Measurements from ENCODE around the gene LRIT3.

The LRIT3 gene

DNA sequence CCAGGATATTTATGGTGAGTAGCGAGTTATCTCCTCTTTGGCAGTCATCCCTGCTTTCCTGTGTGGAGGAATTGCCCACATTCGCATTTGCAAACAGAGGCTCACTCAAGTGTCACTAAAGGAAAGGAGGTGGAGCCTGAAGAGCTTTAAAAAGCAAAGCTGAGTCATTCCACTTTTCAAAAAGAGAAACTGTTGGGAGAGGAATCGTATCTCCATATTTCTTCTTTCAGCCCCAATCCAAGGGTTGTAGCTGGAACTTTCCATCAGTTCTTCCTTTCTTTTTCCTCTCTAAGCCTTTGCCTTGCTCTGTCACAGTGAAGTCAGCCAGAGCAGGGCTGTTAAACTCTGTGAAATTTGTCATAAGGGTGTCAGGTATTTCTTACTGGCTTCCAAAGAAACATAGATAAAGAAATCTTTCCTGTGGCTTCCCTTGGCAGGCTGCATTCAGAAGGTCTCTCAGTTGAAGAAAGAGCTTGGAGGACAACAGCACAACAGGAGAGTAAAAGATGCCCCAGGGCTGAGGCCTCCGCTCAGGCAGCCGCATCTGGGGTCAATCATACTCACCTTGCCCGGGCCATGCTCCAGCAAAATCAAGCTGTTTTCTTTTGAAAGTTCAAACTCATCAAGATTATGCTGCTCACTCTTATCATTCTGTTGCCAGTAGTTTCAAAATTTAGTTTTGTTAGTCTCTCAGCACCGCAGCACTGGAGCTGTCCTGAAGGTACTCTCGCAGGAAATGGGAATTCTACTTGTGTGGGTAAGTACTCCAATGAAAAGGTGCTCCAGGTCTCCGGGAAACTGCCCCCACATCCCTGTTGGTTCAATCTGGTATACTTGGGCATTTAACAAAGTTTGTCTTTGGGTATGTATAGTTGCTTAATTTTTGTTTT is 65.0 kb downstream of the LRIT3 start, which contains the start of gene EGF:
Gene EGF (plus strand): TSS at position 178 of the 890 bp plus-strand sequence. CDS start 453 bp downstream, at position 631.
- no peak for DNase-seq

DNA sequence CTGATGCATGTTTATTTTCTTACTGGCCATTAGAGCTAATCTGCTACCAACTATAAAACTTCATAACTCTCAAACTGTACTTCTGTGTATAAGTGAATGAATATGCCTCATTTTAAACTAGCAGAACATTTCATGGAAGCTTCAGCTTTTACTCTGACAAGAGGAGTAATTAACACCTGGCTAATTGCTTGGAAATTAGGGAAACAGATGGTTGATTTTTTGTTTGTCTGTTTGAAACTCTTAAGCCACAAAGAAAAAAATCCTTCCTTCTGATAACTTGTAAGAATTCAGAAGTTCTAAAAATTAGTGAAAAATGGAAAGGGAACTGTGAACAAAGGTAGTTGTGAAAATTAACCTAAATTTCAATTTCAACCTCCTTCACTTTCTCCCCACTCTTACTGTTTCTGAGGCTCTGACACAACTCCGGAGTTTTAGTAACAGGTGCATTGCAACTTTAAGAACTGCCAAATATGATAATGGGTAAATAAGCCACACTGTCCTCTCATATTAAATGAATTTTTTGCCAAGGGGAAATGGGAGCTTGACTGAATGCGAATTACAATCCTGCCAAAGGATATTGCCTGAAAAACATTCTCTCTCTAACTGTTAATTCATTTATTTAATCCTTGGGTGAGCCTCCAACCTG is 65.8 kb downstream of the LRIT3 start:
- DNase-seq, result no peak

DNA sequence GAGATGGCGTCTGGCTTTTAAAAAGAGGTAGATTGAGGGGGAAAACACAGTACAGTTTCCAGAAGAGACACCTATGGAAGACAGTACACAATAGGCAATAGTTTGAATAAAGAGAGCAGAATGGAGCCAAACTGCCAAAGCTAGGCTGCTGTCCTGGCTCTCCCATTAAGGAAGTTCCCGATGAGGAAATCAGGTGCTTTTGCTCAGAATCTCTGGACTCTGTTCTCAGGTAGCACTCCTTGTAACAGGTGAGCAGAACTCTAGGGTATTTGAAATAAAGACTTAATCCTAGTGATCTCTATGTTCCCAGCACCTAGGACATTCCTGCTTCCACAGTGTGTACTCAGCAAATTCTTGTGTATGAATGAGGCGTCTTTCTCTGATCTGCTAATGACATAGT is 66.4 kb downstream of the LRIT3 start:
- no peak for DNase-seq

DNA sequence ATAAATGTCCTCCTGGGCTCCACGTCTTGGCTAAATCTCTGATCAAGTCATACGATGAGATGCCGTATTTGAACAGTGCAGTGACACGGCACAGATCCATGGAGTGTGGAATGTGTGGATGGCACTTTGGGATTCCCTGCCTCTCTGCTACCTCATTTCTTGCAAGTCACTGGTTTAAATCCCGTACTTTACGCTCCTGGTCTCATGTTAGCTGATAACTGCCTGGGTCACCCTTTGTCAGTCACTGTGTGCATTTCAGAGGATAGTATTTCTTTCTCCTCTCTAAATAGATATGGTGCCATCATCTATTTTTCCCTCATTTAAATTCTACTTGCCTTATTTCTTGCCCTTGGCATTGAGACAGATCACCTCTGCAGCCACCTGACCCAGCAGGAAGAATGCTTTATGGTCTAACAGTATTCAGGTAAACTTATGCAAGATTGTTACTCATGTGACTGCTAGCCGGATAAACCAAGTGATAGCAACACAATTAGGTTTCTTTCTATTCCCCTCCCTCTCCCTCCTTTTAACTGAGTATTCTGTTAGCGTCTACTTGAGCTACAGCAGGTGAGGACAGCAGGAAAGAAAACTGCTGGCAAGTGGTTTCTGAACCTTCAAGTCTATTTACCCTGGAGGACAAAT is 67.6 kb downstream of the LRIT3 start:
- no peak for DNase-seq

DNA sequence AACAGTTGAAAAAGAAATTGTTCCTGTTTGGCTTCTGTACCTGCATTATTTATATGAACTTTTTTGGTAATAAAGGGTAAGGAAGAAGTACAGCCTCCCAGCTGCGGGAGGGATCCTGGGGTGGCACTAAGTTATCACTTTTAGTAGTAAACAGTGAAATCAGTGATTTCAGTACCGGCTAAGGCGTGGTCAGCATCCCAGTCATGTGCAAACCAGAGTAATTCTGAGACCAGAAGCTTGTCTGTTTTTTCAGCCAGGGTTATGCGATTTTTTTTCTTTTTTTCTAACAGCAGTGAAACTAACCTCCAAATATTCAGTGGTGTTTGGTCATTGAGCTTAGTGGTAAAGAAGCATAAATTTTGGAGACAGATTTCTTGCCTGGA is 68.1 kb downstream of the LRIT3 start:
- DNase-seq, result no peak

DNA sequence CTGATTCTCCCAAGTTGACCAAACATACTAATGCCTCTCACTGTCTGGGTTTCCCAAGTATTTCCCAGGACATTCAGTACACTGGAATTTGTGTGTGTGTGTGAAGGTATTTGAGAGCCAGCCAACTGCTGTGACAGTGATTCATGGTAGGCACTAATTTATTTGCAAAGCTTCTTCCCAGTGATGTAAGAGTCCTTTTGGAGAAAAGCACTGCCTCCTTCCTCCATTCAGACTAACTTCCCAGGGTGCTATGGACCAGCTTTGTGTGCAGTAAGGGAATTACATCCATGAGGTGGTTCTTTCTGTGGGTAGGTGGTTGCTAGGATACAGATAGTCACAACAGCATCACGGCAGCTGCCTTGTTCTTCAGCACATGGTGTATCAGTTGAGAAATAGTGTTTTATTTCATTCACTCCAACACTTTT is 73.5 kb downstream of the LRIT3 start:
- no peak for DNase-seq
